ENCODE results near the gene SLC25A29.
"Not testable (repeated sequence)": the region's sequence is repeated elsewhere in the genome, so short reads cannot be mapped to it uniquely, and the experiment has no call there.

SLC25A29 gene

DNA sequence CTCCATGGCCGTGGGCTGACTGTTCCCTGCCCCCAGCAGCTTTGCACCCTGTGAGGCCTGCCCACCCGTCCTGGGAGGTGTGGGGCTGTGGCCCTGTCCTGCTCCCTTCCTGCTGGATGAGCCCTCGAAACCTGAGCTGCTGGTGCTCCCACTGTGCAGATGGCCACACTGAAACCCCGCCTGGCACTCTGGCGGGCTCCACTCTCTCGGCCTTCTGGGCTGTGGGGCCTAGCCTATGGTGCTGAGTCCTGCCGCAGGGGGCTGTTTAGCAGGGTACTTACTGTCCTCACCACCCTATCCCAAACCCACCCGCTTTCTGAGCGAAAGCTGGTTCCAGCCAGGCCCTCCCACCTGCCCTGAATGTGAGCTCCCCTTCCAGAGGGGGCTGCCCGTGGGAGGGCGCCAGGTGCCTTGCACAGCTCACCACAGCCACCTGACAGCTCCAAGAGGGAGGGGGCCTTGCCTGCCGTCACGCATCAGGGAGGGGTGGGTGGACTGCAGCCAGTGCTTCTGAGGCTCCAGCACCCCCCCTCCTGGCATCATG is 24.2 kb upstream of the SLC25A29 start:
- no peak for DNase-seq (ENCODE audit: low spot score)

- DNase-seq (ENCODE audit: low spot score) = no peak
These were observed 23.7 kb upstream of the SLC25A29 start for GRCh38 chr14:100330007-100330344.

- no peak for DNase-seq (ENCODE audit: low spot score)
These were observed 23.2 kb upstream of the SLC25A29 start for GRCh38 chr14:100329233-100330006.

DNA sequence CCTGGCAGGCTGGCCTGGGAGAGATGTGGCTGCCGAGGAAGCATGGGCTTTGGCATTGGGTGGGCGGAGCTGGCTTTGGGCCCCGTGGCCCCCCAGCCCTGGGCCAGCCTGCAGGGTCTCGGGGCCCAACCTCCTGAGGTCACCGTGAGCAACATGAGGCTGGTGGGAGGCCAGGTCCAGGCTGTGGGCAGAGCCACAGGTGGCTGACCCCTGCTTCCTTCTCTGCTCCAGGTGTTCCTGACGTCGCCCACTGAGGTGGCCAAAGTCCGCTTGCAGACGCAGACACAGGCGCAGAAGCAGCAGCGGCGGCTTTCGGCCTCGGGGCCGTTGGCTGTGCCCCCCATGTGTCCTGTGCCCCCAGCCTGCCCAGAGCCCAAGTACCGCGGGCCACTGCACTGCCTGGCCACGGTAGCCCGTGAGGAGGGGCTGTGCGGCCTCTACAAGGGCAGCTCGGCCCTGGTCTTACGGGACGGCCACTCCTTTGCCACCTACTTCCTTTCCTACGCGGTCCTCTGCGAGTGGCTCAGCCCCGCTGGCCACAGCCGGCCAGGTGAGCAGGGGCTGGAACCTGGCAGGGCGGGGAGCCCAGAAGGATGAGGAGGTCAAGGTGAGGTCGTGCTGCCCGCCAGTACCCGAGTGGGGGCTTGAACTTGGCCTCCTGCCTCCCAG is 22.4 kb upstream of the SLC25A29 start:
- DNase-seq (ENCODE audit: low spot score) = no peak

- DNase-seq (ENCODE audit: low spot score) = no peak
These were observed 20.9 kb upstream of the SLC25A29 start for GRCh38 chr14:100327128-100327527.

GRCh38 chr14:100325958-100326357 is 19.7 kb upstream of the SLC25A29 start:
- DNase-seq (ENCODE audit: low spot score) = no peak

DNA sequence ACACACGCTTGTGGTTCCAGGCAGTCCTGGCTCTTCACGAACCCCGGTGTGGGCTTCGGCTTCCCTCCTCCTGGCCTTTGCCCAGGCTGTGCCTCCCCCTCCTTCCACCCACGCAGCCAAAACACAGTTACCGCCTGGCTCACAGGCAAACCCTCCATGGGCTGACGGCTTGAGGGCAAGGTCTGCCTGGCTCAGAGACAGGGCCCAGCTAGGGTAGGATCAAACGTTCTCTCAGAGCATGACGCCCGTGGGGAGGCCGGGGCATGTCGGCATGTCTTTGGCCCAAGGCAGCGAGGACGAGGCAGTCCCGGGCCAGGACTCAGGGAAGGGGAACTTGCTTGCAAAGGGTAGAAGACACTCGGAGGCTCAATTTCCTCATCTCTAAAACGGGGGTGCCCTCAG is 19.0 kb upstream of the SLC25A29 start:
- no peak for DNase-seq (ENCODE audit: low spot score)

DNA sequence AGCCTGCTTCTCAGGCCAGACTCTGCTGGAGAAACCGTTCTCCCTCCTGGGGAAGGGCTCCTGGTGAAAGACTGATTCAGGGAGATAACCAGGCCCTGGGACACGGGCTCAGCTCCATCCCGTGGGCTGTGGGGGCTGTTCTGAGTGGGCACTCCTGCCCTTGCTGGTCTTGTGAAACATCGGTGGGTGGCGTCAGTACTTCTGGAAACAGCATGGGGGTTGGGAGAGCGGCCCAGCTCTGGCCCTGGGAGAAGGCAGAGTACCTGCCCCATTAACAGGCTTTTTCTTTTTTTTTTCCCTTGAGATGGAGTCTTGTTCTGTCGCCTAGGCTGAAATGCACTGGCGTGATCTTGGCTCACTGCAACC is 17.7 kb upstream of the SLC25A29 start:
- DNase-seq (ENCODE audit: low spot score) = no peak

- no peak for DNase-seq (ENCODE audit: low spot score)
These were observed 17.1 kb upstream of the SLC25A29 start, which contains the start of gene SLC25A47 for GRCh38 chr14:100323121-100323941. TSS of gene SLC25A47 (plus strand) at chr14:100323339. CDS start at chr14:100323415, 76 bp downstream.

GRCh38 chr14:100322138-100322957 is 16.1 kb upstream of the SLC25A29 start:
- DNase-seq (ENCODE audit: low spot score) = no peak

DNA sequence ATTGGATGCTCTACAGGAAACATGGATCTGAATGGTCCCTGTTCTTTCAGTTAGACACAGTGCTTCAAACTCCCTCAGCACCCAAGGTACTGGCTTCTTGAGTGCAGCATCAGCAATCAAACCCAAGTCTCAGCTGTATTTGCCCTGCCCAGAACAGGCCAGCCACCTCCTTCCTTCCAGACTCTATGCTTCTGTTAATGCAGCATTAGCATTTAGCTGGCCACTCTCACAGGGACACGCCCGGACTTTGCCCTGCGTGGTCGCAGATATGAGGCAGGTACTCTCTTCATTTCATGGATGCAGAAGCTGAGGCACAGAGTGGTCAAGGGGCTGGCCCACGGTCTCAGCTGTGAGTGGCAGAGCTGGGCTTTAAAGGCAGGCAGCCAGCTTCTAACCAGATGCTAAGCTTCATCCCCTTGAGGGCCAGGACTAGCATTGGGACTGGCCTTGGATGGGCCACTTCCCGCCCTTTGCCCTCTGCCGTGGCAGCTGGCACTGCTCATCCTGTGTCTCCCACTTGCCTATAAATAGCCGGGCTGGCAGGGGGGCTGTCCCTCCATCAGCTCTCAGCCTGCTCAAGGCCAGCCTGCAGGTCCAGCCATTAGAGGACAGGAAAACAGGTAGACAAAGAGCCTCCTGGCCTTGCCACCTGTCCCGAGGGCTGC is 15.4 kb upstream of the SLC25A29 start:
- no peak for DNase-seq (ENCODE audit: low spot score)

GRCh38 chr14:100320157-100320856 is 14.1 kb upstream of the SLC25A29 start:
- no peak for DNase-seq (ENCODE audit: low spot score)

DNA sequence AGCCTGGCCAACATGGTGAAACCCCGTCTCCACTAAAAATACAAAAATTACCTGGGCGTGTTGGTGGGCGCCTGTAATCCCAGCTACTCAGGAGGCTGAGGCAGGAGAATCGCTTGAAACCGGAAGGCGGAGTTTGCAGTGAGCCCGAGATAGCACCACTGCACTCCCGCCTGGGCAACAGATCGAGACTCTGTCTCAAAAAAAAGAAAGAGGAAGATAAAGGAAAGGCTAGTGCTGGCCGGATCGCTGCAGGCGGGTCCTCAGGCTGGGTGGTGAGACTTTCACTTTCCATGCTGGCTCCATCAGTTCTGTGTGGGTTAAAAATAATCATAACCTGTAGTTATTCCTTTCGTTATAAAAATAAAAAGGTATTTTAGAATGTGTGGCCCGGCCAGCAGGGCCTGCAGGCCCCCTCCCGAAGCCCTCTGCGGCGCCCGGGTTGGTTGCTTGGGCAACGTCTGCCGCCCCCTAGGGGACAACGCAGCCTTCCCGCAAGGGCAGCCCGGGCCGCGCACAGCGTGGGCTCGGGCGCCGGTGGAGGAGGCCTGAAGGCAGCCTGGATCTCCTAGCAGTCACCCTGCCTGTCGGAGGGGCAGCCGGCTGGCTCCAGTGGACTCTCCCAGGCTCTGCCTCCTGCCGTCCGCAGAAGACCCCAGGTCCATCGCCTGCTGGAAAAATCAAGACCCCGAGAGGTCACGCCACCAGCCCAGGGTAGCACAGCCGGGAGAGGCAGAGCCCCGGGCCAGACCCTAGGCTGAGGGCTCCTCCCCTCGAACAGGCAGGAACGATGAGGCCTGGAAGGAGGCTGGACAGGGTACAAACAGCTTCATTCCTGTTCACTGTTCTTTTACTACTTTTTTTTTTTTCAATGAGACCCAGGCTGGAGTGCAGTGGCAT is 11.9 kb upstream of the SLC25A29 start:
- peak; percentile 51 for DNase-seq (ENCODE audit: low spot score)

- no peak for DNase-seq (ENCODE audit: low spot score)
These were observed 11.1 kb upstream of the SLC25A29 start for GRCh38 chr14:100317389-100317788.

GRCh38 chr14:100314724-100315123 is 8.5 kb upstream of the SLC25A29 start:
- no peak for DNase-seq (ENCODE audit: low spot score)

- no peak for DNase-seq (ENCODE audit: low spot score)
These were observed 7.4 kb upstream of the SLC25A29 start for GRCh38 chr14:100313464-100314230.

DNA sequence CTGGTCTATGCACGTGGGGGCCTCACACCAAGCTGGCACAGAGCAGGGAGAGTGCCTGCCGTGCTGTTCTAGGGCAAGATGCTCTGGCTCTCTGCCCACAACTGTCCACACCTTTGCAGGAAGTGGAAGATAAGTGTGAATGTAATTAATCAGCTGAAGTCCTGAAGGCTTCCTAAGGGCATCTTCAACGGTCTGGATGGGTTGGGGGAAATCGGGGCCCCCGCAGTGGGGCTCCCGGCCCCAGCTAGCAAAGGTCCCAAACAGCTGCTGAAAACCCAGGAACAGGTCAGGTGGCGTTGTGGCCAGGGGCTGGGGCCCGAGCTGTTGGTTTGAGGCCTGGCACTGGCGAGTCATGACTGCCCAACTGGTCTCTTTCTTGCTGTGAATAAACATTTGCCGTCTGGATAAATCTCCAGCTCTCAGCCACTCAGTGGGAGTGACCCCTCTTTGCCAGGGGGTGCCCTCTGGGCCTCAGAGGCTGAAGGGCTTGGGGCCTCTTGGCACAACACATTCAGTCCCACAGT is 6.7 kb upstream of the SLC25A29 start:
- no peak for DNase-seq (ENCODE audit: low spot score)

GRCh38 chr14:100312110-100312876 is 6.0 kb upstream of the SLC25A29 start:
- not testable (repeated sequence) for DNase-seq (ENCODE audit: low spot score)

Measured in globus pallidus (tissue), 1 donor.